Karpas-422 (cell line): ENCODE measurements around the gene CNTN4. TPM values are rescaled to one million over a fixed set of nuclear protein-coding genes. Genes with fewer than 3 reads are reported as not detected.

Source experiments
- DNase-seq: peaks from one replicate; pipeline ENCODE4 v3.0.0-alpha.2; 2015
- H2AFZ ChIP-seq: fragments of 200-600 bp; sonication (generic); 2 replicates; pipeline ENCODE4 v1.6.1; 2014; ENCODE audit warnings: antibody characterized with exemption, low read length, mixed read lengths
- H3K27ac ChIP-seq: fragments of 200-600 bp; sonication (generic); 2 replicates; pipeline ENCODE4 v1.5.1; 2014; ENCODE audit warnings: mild to moderate bottlenecking, low read length, moderate library complexity
- H3K27me3 ChIP-seq: fragments of 200-600 bp; sonication (generic); 2 replicates; pipeline ENCODE4 v1.6.1; 2014; ENCODE audit warnings: low read length, mixed read lengths
- H3K36me3 ChIP-seq: fragments of 200-600 bp; sonication (generic); 2 replicates; pipeline ENCODE4 v1.6.1; 2014; ENCODE audit warnings: low read length, mixed read lengths; ENCODE audit not compliant: insufficient read depth
- H3K4me1 ChIP-seq: fragments of 200-600 bp; sonication (generic); 2 replicates; pipeline ENCODE4 v1.6.1; 2014; ENCODE audit warnings: mild to moderate bottlenecking, low read length, mixed read lengths
- H3K4me2 ChIP-seq: fragments of 200-600 bp; sonication (generic); 2 replicates; pipeline ENCODE4 v1.6.1; 2014; ENCODE audit warnings: low read length, low read depth, mild to moderate bottlenecking; ENCODE audit not compliant: poor library complexity, severe bottlenecking
- H3K4me3 ChIP-seq: fragments of 200-600 bp; sonication (generic); 2 replicates; pipeline ENCODE4 v1.5.1; 2014; ENCODE audit warnings: mild to moderate bottlenecking, antibody characterized with exemption, low read length, mixed read lengths
- H3K79me2 ChIP-seq: fragments of 200-600 bp; sonication (generic); 2 replicates; pipeline ENCODE4 v1.6.1; 2014; ENCODE audit warnings: mild to moderate bottlenecking, low read length, mixed read lengths
- H3K9ac ChIP-seq: fragments of 200-600 bp; sonication (generic); 2 replicates; pipeline ENCODE4 v1.6.0; 2014; ENCODE audit warnings: low read length
- H3K9me2 ChIP-seq: fragments of 200-600 bp; sonication (generic), shearing (Covaris generic); replicated peaks from 2 replicates; pipeline ENCODE4 v1.6.0; 2014; ENCODE audit warnings: mild to moderate bottlenecking, low read length, moderate library complexity; ENCODE audit not compliant: insufficient read depth
- H3K9me3 ChIP-seq: fragments of 300-700, 200-600 bp; sonication (generic); 2 replicates; pipeline ENCODE4 v1.6.1; 2014; ENCODE audit warnings: low read length, mixed read lengths
- H4K20me1 ChIP-seq: fragments of 200-600 bp; sonication (generic); 2 replicates; pipeline ENCODE4 v1.6.1; 2014; ENCODE audit warnings: mild to moderate bottlenecking, antibody characterized with exemption, low read length, low read depth; ENCODE audit not compliant: insufficient read depth
- total RNA-seq: library from RNA; depleted of rRNA; stranded (reverse); fragments of >200 nt; shearing (Covaris generic); gene quantifications from 2 replicates; pipeline ENCODE4 v1.2.3, GENCODE V29; 2014; ENCODE audit warnings: low replicate concordance

CNTN4 gene
- total RNA-seq, 1 experiment from 2014 or later, result 0.19 TPM

GRCh38 chr3:2889736-2890135 is 791.1 kb downstream of the CNTN4 start:
- Histone ChIP-seq H3K9ac (no peak overlapping the region), H2AFZ (no peak overlapping the region), H4K20me1 (no peaks in the 10 kb centered on the region), H3K27ac (no peak overlapping the region), H3K4me2 (no peak overlapping the region), H3K9me2 (no peaks in the 10 kb centered on the region), H3K36me3 (no peaks in the 10 kb centered on the region), H3K4me1 (peaks cover 3% of the 10 kb centered on the region; the same call in 1 of the 2 replicates), H3K4me3 (no peak overlapping the region), H3K27me3 (no peaks in the 10 kb centered on the region), H3K79me2 (no peaks in the 10 kb centered on the region), H3K9me3 (no peaks in the 10 kb centered on the region)
- no peak for DNase-seq

GRCh38 chr3:2896308-2896939 is 797.8 kb downstream of the CNTN4 start:
- Histone ChIP-seq H3K9ac (no peak overlapping the region), H3K27me3 (no peaks in the 10 kb centered on the region), H4K20me1 (no peaks in the 10 kb centered on the region), H3K4me1 (peaks cover 4% of the 10 kb centered on the region), H3K27ac (no peak overlapping the region), H3K9me2 (no peaks in the 10 kb centered on the region), H3K9me3 (no peaks in the 10 kb centered on the region), H3K4me2 (no peak overlapping the region), H3K36me3 (no peaks in the 10 kb centered on the region), H3K4me3 (no peak overlapping the region), H3K79me2 (no peaks in the 10 kb centered on the region), H2AFZ (no peak overlapping the region)
- DNase-seq, result no peak

- H3K4me2 ChIP-seq, result no peak overlapping the region
- no peak overlapping the region for H3K9ac ChIP-seq
- H3K27ac ChIP-seq, result no peak overlapping the region
- no peaks in the 10 kb centered on the region for H3K36me3 ChIP-seq
- no peak overlapping the region for H2AFZ ChIP-seq
- no peak overlapping the region for H3K4me3 ChIP-seq
- H3K9me3 ChIP-seq, result no peaks in the 10 kb centered on the region
- no peaks in the 10 kb centered on the region for H3K9me2 ChIP-seq
- no peaks in the 10 kb centered on the region for H4K20me1 ChIP-seq
- H3K27me3 ChIP-seq, result no peaks in the 10 kb centered on the region
- no peak for DNase-seq
- H3K79me2 ChIP-seq, result no peaks in the 10 kb centered on the region
- peaks cover 4% of the 10 kb centered on the region for H3K4me1 ChIP-seq
Measured at GRCh38 chr3:2897821-2898220, 799.2 kb downstream of the CNTN4 start.

GRCh38 chr3:2898591-2899353 is 800.1 kb downstream of the CNTN4 start:
- Histone ChIP-seq H3K27ac (no peak overlapping the region), H3K27me3 (no peaks in the 10 kb centered on the region), H2AFZ (no peak overlapping the region), H3K9me3 (no peaks in the 10 kb centered on the region), H3K4me3 (no peak overlapping the region), H3K4me2 (no peak overlapping the region), H3K79me2 (no peaks in the 10 kb centered on the region), H3K9ac (no peak overlapping the region), H3K36me3 (no peaks in the 10 kb centered on the region), H3K9me2 (no peaks in the 10 kb centered on the region), H4K20me1 (no peaks in the 10 kb centered on the region), H3K4me1 (peaks cover 4% of the 10 kb centered on the region)
- DNase-seq, result no peak

GRCh38 chr3:2904054-2904453 is 805.4 kb downstream of the CNTN4 start:
- Histone ChIP-seq H3K4me3 (no peak overlapping the region), H3K27ac (no peak overlapping the region), H3K9me3 (no peaks in the 10 kb centered on the region), H2AFZ (no peak overlapping the region), H3K27me3 (no peaks in the 10 kb centered on the region), H3K9ac (no peak overlapping the region), H3K36me3 (no peaks in the 10 kb centered on the region), H3K9me2 (no peaks in the 10 kb centered on the region), H3K4me1 (peaks cover 4% of the 10 kb centered on the region), H4K20me1 (no peaks in the 10 kb centered on the region), H3K4me2 (no peak overlapping the region), H3K79me2 (no peaks in the 10 kb centered on the region)
- no peak for DNase-seq

GRCh38 chr3:2908693-2909351 is 810.2 kb downstream of the CNTN4 start:
- Histone ChIP-seq H3K9me3 (no peaks in the 10 kb centered on the region), H3K27ac (no peak overlapping the region), H3K79me2 (no peaks in the 10 kb centered on the region), H3K4me1 (no peaks in the 10 kb centered on the region), H3K9me2 (no peaks in the 10 kb centered on the region), H2AFZ (no peak overlapping the region), H3K36me3 (no peaks in the 10 kb centered on the region), H3K27me3 (no peaks in the 10 kb centered on the region), H4K20me1 (no peaks in the 10 kb centered on the region), H3K9ac (no peak overlapping the region), H3K4me2 (no peak overlapping the region), H3K4me3 (no peak overlapping the region)
- DNase-seq, result no peak

GRCh38 chr3:2910997-2911396 is 812.3 kb downstream of the CNTN4 start:
- H3K4me2 ChIP-seq, result no peak overlapping the region
- H3K27me3 ChIP-seq, result peaks cover 2% of the 10 kb centered on the region; the same call in 1 of the 2 replicates
- no peak overlapping the region for H3K4me3 ChIP-seq
- H3K27ac ChIP-seq, result no peak overlapping the region
- no peaks in the 10 kb centered on the region for H3K4me1 ChIP-seq
- DNase-seq, result no peak
- no peaks in the 10 kb centered on the region for H3K36me3 ChIP-seq
- H3K9me3 ChIP-seq, result no peaks in the 10 kb centered on the region
- no peak overlapping the region for H3K9ac ChIP-seq
- no peaks in the 10 kb centered on the region for H3K79me2 ChIP-seq
- no peaks in the 10 kb centered on the region for H4K20me1 ChIP-seq
- H3K9me2 ChIP-seq, result no peaks in the 10 kb centered on the region
- H2AFZ ChIP-seq, result no peak overlapping the region

GRCh38 chr3:2915826-2916225 is 817.2 kb downstream of the CNTN4 start:
- no peaks in the 10 kb centered on the region for H3K9me3 ChIP-seq
- H3K79me2 ChIP-seq, result no peaks in the 10 kb centered on the region
- H3K36me3 ChIP-seq, result no peaks in the 10 kb centered on the region

More at GRCh38 chr3:2915826-2916225, 817.2 kb downstream of the CNTN4 start:
- Histone ChIP-seq H4K20me1 (no peaks in the 10 kb centered on the region), H3K27me3 (peaks cover 2% of the 10 kb centered on the region; the same call in 1 of the 2 replicates), H2AFZ (no peak overlapping the region), H3K9me2 (no peaks in the 10 kb centered on the region), H3K4me1 (no peaks in the 10 kb centered on the region), H3K9ac (no peak overlapping the region), H3K4me3 (no peak overlapping the region), H3K27ac (no peak overlapping the region), H3K4me2 (no peak overlapping the region)
- no peak for DNase-seq
